ENCODE measurements around the gene MPC1. TPM values are rescaled to one million over a fixed set of nuclear protein-coding genes. Genes with fewer than 3 reads are reported as not detected.

The MPC1 gene
- total RNA-seq, 1 donor from 2014 or later: 29.1 TPM

DNA sequence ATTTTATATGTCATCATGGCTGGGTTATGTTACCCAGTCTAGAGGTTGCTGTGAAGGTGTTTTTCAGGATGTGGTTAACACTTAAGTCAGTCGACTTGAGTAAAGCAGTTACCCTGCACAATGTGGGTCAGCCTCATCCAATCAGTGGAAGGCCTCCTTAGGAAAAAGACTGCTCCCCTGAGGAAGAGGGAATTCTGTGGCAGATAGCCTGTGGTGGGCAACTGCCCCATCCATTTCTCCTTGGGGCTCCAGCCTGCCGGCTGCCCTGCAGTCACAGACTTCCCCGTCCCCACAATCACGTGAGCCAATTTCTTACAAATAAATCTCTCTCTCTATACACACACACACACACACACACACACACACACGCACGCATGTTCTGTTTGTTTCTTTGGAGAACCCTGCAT lies 34.5 kb upstream of the MPC1 start:
- peaks cover 51% of the 10 kb centered on the region for H3K36me3 Mint-ChIP-seq (ENCODE audit: unreplicated experiment)
- no peak for DNase-seq (ENCODE audit: extremely low spot score, unreplicated experiment)
- peaks cover 4% of the 10 kb centered on the region for H3K9me3 Mint-ChIP-seq (ENCODE audit: unreplicated experiment)
- no peak overlapping the region for H3K27ac Mint-ChIP-seq (ENCODE audit: unreplicated experiment)
- H3K27me3 Mint-ChIP-seq (ENCODE audit: unreplicated experiment): no peaks in the 10 kb centered on the region
- H3K4me3 Mint-ChIP-seq (ENCODE audit: unreplicated experiment): no peak overlapping the region
- H3K4me1 Mint-ChIP-seq (ENCODE audit: unreplicated experiment): peaks cover 7% of the 10 kb centered on the region
- TF ChIP-seq, protein P1, sequence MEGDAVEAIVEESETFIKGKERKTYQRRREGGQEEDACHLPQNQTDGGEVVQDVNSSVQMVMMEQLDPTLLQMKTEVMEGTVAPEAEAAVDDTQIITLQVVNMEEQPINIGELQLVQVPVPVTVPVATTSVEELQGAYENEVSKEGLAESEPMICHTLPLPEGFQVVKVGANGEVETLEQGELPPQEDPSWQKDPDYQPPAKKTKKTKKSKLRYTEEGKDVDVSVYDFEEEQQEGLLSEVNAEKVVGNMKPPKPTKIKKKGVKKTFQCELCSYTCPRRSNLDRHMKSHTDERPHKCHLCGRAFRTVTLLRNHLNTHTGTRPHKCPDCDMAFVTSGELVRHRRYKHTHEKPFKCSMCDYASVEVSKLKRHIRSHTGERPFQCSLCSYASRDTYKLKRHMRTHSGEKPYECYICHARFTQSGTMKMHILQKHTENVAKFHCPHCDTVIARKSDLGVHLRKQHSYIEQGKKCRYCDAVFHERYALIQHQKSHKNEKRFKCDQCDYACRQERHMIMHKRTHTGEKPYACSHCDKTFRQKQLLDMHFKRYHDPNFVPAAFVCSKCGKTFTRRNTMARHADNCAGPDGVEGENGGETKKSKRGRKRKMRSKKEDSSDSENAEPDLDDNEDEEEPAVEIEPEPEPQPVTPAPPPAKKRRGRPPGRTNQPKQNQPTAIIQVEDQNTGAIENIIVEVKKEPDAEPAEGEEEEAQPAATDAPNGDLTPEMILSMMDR (IDR thresholded peaks at IDR 0.05): no peak

DNA sequence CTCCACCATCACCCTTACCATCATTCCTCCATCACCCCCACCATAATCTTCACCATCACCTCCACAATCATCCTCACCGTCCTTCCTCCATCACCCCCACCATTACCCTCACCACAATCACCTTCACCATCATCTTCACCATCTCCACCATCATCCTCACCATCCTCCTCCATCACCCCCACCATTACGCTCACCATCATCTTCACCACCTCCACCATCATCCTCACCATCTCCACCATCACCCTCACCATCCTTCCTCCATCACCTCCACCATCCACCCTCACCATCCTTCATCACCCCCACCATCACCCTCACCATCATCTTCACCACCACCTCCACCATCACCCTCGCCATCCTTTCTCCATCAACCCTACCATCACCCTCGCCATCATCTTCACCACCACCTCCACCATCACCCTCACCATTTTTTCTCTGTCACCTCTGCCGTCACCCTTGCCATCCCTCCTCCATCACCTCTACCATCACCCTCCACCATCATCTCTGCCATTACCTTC lies 33.1 kb upstream of the MPC1 start:
- H3K27ac Mint-ChIP-seq (ENCODE audit: unreplicated experiment): no peak overlapping the region
- H3K27me3 Mint-ChIP-seq (ENCODE audit: unreplicated experiment): no peaks in the 10 kb centered on the region
- DNase-seq (ENCODE audit: extremely low spot score, unreplicated experiment): no peak
- H3K36me3 Mint-ChIP-seq (ENCODE audit: unreplicated experiment): peaks cover 50% of the 10 kb centered on the region
- H3K4me1 Mint-ChIP-seq (ENCODE audit: unreplicated experiment): peaks cover 7% of the 10 kb centered on the region
- H3K4me3 Mint-ChIP-seq (ENCODE audit: unreplicated experiment): no peak overlapping the region
- TF ChIP-seq, protein P1 (IDR thresholded peaks at IDR 0.05): no peak
- H3K9me3 Mint-ChIP-seq (ENCODE audit: unreplicated experiment): peaks cover 4% of the 10 kb centered on the region

DNA sequence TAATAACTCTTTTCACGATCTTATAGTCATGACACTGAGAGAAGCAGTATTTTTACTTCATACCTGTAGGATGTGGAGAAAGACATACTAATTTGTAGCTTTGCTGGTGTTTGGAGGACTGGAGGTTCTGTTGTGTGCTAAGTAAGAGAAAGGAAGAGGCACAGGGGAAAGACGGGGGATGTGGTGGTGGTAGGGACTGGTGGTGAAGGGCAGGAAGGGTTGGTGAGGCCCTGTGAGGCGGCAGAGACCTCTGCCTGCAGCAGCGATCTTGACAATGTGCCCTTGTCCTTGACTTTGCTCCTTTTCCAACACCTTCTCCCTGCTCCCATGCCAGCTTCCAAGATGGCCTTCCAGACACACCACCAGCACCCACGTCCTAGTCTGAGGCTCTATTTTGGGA lies 32.6 kb upstream of the MPC1 start:
- Mint-ChIP-seq H3K4me1 (ENCODE audit: unreplicated experiment) (peaks cover 3% of the 10 kb centered on the region), H3K27me3 (ENCODE audit: unreplicated experiment) (no peaks in the 10 kb centered on the region), H3K4me3 (ENCODE audit: unreplicated experiment) (no peak overlapping the region), H3K9me3 (ENCODE audit: unreplicated experiment) (peaks cover 4% of the 10 kb centered on the region), H3K27ac (ENCODE audit: unreplicated experiment) (no peak overlapping the region), H3K36me3 (ENCODE audit: unreplicated experiment) (peaks cover 51% of the 10 kb centered on the region)
- TF ChIP-seq, protein P1 (IDR thresholded peaks at IDR 0.05): no peak
- DNase-seq (ENCODE audit: extremely low spot score, unreplicated experiment): no peak

DNA sequence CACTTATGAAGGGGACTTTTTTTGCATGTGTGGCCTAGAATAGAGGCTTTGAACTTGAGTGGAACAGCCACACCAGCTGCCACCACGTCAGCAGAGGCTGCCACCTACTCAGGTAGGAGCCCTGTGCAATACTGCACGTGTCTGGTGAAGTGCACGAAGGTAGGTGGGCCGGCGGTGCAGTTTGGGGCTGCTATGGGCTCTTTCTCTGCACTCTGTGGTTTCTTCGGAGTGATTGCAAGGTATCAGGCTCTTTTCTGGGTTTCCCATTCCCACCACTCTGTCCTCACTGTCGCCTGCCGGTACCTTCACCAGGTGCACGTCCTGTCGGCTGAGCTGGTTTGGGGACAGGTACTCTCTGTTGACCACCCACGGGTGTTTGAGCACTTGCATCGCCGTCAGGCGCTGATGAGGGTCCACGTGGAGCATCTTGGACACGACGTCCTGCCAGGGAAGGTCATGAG lies 30.8 kb upstream of the MPC1 start:
- no peak for DNase-seq (ENCODE audit: extremely low spot score, unreplicated experiment)
- Mint-ChIP-seq H3K36me3 (ENCODE audit: unreplicated experiment) (peaks cover 53% of the 10 kb centered on the region), H3K4me1 (ENCODE audit: unreplicated experiment) (no peaks in the 10 kb centered on the region), H3K27me3 (ENCODE audit: unreplicated experiment) (no peaks in the 10 kb centered on the region), H3K4me3 (ENCODE audit: unreplicated experiment) (no peak overlapping the region), H3K9me3 (ENCODE audit: unreplicated experiment) (peaks cover 4% of the 10 kb centered on the region), H3K27ac (ENCODE audit: unreplicated experiment) (no peak overlapping the region)
- TF ChIP-seq, protein P1 (IDR thresholded peaks at IDR 0.05): no peak

DNA sequence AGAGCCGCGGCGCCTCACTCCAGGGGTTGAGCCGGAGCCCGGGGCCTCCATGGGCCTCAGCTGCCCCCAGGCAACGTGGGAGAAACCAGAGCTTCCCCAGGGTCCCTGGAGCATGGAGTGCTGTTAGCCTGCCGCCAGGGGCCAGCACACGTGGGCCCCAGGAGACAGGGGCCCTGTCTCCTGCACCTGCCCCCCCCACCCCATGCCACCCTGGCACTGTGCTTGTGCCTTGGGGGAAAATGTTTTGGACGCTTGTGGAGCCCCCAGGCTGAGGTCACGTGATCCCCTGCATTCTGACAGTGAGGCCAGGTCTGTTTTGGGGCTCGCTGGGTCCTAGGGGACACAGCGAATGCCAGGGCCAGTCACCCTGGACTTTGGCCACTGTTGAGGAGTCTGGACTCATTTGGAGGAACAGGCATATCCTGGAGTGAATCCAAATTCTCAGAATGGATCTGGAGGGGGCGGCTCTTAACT lies 30.2 kb upstream of the MPC1 start:
- no peak overlapping the region for H3K4me3 Mint-ChIP-seq (ENCODE audit: unreplicated experiment)

More for the DNA sequence above, 30.2 kb upstream of the MPC1 start:
- TF ChIP-seq, protein P1 (IDR thresholded peaks at IDR 0.05): no peak
- Mint-ChIP-seq H3K27me3 (ENCODE audit: unreplicated experiment) (no peaks in the 10 kb centered on the region), H3K27ac (ENCODE audit: unreplicated experiment) (no peak overlapping the region), H3K4me1 (ENCODE audit: unreplicated experiment) (no peaks in the 10 kb centered on the region), H3K9me3 (ENCODE audit: unreplicated experiment) (peaks cover 4% of the 10 kb centered on the region), H3K36me3 (ENCODE audit: unreplicated experiment) (peaks cover 50% of the 10 kb centered on the region)
- no peak for DNase-seq (ENCODE audit: extremely low spot score, unreplicated experiment)
